Measurements from ENCODE around the gene BEAN1.

The BEAN1 gene

GRCh38 chr16:66470556-66470955, 43.5 kb downstream of the BEAN1 start:
- no peak for DNase-seq (ENCODE audit: low read depth in 2 of 2)

DNA sequence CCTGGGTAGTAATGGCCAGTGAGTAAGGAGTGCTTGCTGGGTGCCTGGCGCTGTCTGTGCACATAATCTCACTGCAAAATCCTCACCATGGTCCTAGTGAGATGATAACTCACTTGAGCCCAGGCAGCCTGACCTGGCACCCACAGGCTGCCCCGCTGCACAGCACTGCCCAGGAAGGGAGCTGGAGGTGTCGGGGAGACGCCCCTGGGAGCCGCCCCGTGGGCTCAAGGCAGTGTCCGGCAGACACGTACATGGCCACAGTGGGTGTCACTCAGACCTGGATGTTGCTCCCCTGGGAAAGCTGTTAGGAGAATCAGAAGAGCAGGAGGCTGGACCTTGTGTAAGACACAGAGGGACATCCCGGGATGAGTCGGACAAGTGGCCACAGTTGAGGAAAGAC, 44.2 kb downstream of the BEAN1 start:
- DNase-seq (ENCODE audit: low read depth in 2 of 2): no peak

GRCh38 chr16:66471716-66472393, 44.8 kb downstream of the BEAN1 start:
- no peak for DNase-seq (ENCODE audit: low read depth in 2 of 2)

DNA sequence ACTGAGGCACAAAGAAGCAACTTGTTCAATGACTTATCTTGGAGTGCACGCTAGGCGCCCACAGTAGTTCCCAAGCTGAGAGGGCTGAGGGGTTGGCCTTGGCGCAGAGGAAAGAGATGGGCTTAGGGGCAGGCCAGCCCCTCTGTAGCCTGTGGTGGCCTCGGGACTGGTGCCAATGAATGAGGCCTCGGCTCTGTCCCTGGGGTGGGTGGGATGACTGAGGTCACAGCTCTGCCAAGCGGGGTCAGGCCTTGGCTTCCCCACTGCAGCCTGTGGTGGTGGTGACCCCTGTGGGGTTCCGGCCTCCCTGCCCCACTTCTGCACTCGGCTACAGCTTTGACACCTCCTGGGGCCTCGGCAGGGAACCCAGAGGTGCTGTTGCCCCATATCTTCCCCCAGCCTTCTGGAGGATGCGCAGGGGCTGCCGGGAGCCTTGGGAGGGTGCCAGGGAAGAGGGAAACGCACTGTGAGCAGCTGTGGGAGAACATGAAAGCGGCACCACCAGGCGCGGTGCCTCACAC, 46.0 kb downstream of the BEAN1 start:
- no peak for DNase-seq (ENCODE audit: low read depth in 2 of 2)

DNA sequence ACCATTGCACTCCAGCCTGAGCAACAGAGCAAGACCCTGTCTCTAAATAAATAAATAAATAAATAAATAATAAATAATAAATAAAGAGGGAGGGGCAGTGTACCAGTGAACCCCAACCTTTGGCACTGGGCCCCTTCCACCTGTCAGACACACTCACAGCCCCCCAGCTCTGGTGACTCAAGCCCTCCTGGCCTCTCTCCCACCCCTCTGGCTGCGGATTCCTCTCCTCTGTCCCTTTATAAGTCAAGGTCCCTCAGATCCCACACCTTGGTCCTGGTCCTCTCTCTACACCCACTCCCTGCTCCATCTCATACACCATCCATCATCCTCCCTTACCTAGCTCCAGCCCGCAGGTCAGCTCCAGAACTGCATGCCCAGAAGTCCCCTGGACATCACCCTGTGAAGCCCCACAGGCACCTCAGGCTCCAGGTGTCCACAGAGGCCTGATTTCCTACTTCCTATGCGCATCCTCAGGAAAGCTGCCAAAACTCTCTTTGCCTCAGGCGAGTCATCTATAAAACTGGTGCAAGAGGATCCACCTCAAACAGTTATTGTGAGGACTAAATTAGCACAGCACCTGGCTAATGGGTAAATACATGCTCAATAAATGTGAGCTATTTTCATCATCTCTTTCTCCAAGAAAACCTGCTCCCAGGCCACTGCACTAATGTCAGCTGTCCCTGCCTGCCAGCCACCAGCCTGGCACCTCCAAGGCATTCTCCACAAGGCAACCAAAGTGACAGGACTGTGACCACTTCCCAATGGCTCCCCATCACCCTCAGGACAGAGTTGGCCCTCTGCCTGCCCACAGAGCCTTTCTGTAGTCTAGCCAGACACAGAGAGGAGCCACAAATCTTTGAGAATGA, 46.8 kb downstream of the BEAN1 start:
- no peak for DNase-seq (ENCODE audit: low read depth in 2 of 2)

- DNase-seq (ENCODE audit: low read depth in 2 of 2): peak; percentile 22 to 34
These were observed 47.7 kb downstream of the BEAN1 start for GRCh38 chr16:66474750-66475199.

- DNase-seq (ENCODE audit: low read depth in 2 of 2): no peak
These were observed 48.1 kb downstream of the BEAN1 start for GRCh38 chr16:66475232-66475631.

DNA sequence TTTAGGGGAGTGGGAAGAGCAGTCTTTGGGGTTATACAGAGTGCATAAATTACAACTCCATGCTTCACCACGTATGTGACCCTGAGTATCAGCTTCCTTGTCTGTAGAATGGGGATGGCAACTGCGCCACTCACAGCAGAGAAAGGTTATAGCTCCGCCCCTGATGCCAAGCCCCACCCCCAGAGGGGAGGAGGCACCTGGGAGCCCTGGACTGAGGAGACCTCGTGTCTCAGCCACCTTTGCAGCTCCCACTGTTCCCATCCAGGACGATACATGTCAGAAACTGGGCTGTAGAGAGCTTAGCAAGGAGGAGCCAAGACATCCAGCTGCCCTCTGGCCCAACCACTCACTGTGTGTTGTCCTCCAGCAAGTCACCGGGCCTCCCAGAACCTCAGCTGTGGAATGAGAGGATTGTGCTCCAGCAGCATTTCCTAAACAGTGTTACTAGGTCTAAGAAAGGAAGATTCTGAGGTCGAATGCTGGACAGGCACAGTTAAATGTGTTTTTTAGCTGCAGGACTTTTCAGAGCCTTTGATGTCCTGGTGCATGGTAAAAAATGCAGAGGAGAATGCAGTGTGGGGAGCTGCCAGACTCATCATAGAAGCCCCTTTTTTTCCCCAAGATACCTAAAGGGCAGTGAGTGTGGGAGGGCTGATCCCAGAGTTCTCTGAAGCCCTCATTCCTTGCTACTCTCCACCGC, 49.4 kb downstream of the BEAN1 start:
- DNase-seq (ENCODE audit: low read depth in 2 of 2): no peak

DNA sequence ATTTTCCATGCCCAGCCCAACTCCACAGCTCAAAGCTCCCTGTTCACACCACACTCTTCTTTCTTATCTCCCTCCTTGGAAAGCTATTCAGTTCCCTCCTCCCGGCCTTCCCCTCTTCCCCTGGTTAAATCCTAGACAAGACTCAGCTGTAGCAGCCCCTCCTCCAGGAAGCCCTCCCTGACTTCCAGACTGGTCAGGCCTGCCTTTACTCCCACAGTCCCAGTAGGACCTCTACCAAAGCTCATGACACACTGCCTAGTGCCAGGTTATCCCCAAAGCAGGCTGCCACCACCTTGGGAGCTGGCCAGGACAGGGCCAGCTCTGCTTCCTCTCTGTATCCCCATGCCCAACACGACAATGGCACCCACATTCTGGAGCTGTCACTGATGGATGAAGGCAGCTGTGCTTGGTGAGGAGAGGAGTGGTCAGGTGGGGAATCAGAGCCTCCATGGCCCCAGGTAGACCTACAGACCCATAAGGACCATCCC, 50.0 kb downstream of the BEAN1 start:
- no peak for DNase-seq (ENCODE audit: low read depth in 2 of 2)

DNA sequence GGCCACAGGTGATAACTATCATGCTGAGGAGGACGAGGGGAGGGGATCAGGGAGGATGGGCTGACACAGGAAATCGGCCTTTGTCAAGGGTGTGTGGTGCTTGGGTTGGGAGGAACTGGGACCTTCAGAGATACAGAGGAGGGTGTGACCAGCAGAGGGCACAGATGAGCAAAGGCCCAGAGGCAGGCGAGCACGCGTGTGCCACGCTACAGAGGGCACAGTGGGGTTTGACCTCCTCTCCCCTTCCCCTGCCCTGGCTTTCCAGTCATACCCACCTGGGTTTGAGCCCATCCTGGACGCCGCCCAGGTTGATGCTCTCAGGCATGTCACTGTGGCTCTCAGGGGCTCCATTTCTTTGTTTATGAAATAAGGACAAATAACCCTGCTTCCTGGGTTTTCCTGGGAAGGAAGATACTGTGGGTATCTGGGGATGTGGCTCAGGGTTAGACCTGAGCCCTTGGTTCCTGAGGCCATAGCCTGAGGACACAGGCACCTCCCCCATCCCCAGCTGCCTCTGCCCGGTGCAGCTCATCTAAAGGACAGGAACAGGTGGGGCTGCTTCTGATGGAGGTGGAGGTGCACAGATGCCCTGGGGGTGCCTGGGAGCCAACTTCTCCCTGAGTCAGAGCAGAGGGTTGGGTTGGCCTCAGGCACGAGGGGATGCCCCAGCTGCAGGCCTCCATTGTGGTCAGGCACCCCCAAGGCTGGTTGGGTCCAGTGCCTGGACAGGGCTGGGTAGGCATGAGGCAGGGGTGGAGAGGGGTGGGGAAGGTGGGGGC, 51.8 kb downstream of the BEAN1 start:
- DNase-seq (ENCODE audit: low read depth in 2 of 2): peak; percentile 51 to 68

GRCh38 chr16:66479661-66480264, 52.7 kb downstream of the BEAN1 start:
- DNase-seq (ENCODE audit: low read depth in 2 of 2): no peak

- no peak for DNase-seq (ENCODE audit: low read depth in 2 of 2)
These were observed 53.4 kb downstream of the BEAN1 start for GRCh38 chr16:66480265-66481080.

GRCh38 chr16:66481081-66481942, 54.2 kb downstream of the BEAN1 start:
- no peak for DNase-seq (ENCODE audit: low read depth in 2 of 2)

DNA sequence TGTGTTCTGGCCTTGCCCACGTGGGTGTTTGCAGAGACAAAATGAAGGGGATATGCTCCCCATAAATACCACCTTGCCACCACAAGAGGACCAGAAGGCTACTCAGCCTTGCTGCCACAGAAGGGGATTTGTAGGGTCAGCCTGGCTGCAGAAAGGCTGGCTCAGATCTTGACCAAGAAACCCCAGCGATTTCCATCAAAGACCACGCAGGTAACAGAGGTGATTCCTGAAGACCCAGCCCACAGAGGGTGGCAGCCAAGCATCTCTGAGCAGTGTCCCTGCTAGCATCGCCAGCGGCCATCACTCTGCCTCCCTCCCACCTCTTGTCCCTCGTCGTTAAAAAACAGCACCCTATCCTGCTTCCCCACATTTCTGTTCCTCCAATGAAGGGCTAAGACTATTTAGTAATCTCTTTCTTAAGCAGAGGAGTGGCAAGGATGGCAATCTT, 54.9 kb downstream of the BEAN1 start:
- DNase-seq (ENCODE audit: low read depth in 2 of 2): no peak

DNA sequence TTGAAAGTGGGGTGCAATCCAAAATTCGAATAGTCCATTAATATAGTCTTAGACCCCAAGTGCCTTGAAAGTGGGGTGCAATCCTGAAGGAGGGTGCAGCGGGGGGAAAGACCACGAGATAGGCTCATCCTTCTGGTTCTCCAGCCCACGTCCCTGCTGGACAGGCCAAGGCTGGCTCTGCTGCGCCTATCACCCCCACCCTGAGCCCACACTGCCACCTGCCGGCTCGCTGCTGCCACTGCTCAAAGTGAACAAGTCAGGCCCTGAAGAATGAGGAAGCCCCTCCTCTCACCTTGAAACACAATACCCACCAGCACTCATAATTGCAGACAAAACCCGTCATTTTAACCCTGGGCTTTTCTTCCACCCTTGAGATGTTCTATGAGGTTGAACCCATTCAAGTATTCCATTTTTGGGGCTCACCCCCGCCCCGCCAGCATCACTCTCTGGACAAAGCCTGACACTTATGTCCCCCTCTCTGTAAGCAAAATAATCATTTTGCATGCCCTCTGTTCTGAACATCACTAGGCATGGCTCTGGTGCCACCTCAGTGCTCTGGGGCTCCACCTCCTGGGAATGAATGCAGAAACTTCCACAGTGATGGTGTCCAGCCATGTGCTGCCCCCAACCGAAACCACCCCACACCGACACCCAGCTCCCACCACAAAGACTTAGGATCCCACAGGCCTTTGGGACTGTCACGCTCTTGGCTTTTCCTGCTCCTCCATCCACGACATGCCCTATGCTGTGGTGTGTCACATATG, 56.8 kb downstream of the BEAN1 start:
- peak; percentile 41 to 56 for DNase-seq (ENCODE audit: low read depth in 2 of 2)

GRCh38 chr16:66484453-66485213, 57.5 kb downstream of the BEAN1 start:
- no peak for DNase-seq (ENCODE audit: low read depth in 2 of 2)

GRCh38 chr16:66485376-66485775, 58.3 kb downstream of the BEAN1 start:
- no peak for DNase-seq (ENCODE audit: low read depth in 2 of 2)

Measured in stimulated activated CD8-positive, alpha-beta memory T cell treated with anti-CD3 and anti-CD28 coated beads, Interleukin-2, amount 100 ng/mL, for 1 hour (primary cell).